Activated naive CD4-positive, alpha-beta T cell treated with anti-CD3 and anti-CD28 coated beads, Interleukin-2, amount 50 U/mL, for 16 hours (primary cell): ENCODE data around the gene SAMD8.
A peak's percentile ranks its signal among the peaks of the same experiment; 100 is the strongest.
"Not testable (repeated sequence)": the region's sequence is repeated elsewhere in the genome, so short reads cannot be mapped to it uniquely, and the experiment has no call there.

ENCODE experiments used
- DNase-seq: peaks from one replicate; pipeline ENCODE4 v3.0.0-alpha.2; 2020

The SAMD8 gene

GRCh38 chr10:75199949-75200348 is 88.5 kb downstream of the SAMD8 start:
- not testable (repeated sequence) for DNase-seq

DNA sequence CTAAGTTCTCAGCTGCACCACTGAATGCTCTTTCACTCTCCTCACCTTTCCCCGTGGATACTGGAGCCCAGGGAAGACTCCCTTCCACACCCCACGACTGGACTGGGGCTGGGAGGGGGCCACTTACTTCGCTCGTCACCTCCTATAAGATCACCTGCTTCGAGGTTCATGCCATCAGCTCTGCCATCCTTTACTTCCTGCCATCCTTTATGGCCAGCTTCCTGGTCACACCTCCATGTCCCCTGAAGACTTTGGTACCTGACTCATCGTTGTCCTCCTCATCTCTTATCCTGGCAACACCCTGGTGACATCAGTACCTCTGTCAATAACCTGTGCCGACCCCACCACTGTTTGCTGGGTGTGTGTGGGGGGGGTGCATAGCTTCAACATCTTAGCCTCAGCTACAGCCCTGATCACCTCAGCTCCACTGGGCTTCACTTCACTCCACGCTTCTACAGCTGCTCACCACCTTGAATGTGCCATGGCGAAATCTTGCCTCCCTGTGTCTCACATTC is 90.4 kb downstream of the SAMD8 start:
- DNase-seq = no peak

DNA sequence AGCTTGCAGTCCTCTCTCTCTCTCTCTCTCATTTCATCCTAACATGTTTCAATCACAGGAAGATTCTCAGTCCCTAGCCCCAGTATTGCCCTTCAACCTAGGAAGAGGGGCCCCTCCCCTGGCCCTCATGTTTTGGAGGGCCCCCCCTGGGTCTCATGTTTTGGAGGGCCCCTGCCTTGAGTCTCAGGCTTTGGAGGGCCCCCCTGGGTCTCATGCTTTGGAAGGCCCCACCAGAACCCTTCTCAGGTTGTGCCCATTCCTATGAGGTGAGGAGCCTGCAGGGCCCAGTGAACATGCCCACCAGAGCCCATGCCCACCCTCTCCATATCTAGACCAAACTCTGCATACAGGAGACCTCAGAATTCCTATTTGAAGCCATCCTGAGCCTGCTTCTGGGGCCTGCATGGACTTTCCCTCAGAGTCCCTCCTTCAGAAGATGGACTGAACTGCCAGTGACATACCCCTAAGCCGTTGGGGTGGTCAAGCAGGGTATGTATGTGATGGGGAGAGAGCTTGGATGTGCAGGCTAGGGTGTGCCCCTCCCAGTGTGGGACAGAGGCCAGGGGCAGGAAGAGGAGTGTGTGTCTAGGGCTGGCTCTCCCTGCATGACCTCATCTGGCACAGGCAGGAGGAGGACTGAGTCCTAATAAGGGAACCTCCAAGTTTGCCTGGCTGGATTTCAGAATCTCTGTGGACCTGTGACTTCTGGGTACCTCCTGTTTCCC is 91.0 kb downstream of the SAMD8 start:
- no peak for DNase-seq

DNA sequence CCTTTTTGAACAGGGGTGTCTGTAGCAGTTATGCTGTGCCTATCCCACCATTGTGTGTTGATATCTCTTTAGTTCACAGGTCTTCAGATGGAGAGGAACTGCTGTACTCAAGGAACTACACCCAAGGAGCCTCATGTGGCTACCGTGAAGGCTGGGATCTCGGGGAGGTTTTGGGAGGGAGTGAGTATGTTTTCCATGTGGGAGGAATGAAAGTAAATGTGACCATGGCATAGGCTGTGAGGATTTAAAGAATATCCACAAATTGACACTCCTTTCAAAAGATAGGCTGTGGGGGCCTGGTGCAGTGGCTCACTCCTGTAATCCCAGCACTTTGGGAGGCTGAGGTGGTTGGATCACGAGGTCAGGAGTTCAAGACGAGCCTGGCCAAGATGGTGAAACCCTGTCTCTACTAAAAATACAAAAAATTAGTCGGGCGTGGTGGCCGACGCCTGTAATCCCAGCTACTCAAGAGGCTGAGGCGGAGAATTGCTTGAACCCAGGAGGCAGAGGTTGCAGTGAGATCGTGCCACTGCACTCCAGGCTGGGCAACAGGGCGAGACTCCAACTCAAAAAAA is 91.7 kb downstream of the SAMD8 start:
- DNase-seq = not testable (repeated sequence)

DNA sequence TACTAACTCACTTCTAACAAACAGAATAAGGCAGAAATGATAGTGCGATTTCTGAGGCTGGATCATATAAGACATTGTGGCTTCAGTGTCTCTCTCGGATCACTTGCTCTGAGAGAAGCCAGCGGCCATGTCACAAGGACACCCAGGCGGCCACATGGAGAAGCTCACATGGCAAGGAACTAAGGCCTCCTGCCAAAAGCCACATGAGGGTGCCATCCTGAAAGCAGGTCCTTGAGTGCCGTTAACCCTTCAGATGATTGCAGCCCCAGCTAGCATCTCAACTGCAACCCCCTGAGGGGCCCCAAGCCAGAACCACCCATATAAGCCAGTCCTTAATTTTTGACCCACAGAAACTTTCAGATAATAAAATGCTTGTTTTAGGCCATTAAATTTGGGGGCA is 92.3 kb downstream of the SAMD8 start:
- no peak for DNase-seq

GRCh38 chr10:75205908-75206307 is 94.5 kb downstream of the SAMD8 start:
- no peak for DNase-seq

DNA sequence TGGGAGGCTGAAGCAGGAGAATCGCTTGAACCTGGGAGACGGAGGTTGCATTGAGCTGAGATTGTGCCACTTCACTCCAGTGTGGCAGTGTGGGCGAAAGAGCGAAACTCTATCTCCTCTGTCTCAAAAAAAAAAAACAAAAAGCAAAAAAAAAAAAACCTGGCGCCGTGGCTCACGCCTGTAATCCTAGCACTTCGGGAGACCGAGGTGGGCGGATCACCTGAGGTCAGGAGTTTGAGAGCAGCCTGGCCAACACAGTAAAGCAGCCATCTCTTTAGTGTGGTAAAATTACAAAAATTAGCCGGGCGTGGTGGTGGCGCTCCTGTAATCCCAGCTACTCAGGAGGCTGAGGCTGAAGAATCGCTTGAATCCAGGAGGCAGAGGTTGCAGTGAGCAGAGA is 95.2 kb downstream of the SAMD8 start:
- DNase-seq = not testable (repeated sequence)

- no peak for DNase-seq
Observed at GRCh38 chr10:75207079-75207856, 95.8 kb downstream of the SAMD8 start.

- DNase-seq = no peak
Observed at GRCh38 chr10:75207857-75208144, 96.3 kb downstream of the SAMD8 start.

DNA sequence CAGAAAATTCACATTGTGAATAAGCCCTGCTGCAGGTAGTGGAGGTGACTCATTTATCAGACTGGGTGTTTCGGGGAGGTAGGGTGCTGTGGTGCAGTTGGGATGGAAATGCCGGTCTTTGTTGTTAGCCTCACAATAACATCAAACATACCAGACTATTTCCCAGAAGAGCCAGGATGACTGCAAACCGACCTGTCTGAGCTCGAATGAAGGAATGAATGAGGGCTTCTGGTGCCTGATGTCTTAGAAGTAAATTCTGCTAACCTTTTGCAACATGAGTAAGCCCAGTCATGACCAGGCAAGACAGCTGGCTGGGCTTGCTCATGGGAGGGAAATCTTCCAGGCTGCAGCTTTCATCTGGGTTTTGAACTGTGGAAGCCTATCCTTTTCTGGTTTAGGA is 96.7 kb downstream of the SAMD8 start:
- no peak for DNase-seq

DNA sequence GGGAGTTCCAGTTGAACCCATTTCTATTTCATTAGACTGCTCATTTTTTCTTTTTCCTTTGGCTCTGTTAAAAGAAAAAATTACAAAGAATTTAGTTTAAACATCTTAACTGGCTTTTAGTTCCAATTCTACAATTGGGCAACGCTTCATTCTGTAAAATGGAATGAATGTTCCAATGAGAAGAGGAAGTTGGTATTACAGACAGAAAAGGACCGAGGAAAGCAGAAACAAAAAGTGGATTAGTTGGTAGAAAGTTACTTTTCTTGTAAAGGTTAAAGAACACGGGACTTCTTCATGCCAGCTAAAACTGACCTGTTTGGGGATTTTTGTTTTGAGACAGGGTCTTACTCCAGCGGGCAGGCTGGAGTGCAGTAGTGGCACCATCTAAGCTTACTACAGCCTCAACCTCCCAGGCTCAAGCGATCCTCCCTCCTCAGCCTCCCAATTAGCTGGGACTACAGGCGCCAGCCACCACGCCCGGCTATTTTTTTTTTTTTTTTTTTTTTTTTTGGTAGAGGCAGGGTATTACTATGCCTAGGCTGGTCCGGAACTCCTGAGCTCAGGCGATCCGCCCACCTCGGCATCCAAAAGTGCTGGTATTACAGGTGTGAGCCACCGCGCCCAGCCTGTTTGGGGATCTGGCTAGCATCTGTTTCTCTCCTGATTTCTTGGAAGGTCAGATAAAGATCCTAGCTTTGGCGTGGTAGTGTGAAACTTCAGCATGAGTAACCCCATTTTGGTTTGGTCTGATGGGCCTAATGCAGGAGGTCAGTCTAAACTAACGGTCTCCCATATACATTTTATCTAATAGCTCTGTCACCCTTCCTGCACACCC is 97.8 kb downstream of the SAMD8 start:
- DNase-seq = no peak

DNA sequence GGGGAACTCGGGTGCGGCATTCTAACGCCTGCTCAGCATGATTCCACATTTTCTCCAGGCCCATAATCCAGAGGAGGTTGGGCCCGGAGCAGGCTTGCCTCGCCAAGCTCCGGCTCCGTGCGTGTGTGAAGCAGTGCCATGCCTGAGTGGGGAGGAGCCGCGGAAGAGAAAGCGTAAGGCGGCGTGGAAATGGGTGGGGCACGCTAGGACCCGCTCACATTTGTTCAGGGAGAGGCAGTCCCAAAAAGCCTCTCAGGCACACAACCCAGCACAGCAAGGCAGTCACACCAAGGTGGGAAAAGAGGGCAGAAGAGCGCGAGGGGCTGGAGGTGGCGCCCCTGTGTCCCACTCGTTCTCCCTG is 98.4 kb downstream of the SAMD8 start:
- peak; percentile 81 for DNase-seq

DNA sequence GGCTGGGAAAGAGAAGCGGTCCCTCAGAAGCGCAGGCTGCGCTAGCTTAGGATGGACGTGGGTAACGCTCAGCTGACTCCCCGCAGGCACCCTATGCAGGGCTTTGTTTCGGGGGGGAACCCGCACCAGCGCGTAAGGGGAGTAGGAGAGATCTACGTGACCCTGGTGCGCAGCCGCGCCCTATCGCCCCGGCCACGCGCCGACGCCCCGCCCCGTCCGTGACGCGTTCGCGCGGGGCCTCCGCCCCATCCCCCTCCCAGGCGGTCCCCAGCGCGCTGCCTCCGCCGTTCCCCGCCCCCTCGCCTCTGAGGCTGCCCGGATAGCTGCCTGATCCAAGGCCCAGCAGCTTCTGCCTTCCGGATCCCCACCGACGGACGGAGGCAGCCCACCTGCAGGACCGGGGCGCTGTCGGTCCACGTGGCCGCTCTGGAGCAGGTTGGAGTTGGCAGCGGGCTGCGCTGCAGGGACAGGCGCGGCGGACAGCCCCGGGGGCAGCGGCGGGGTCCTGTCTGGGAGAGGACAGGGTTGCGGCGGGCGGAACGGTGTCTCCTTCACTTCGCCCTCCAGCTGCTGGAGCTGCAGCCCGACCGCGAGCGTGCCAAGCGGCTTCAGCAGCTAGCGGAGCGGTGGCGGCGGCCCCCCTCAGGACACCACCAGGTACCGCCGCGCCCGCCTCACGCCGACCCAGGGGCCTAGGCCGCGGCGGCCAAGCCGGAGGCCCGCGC is 99.0 kb downstream of the SAMD8 start, which contains the start of gene VDAC2:
Gene VDAC2, plus strand, starts transcription at position 515 of the 725 bp plus-strand sequence. CDS start 363 bp downstream, outside the sequence.
- DNase-seq = peak; percentile 96

- peak; percentile 41 for DNase-seq
Observed at GRCh38 chr10:75211007-75211691, 99.7 kb downstream of the SAMD8 start.

DNA sequence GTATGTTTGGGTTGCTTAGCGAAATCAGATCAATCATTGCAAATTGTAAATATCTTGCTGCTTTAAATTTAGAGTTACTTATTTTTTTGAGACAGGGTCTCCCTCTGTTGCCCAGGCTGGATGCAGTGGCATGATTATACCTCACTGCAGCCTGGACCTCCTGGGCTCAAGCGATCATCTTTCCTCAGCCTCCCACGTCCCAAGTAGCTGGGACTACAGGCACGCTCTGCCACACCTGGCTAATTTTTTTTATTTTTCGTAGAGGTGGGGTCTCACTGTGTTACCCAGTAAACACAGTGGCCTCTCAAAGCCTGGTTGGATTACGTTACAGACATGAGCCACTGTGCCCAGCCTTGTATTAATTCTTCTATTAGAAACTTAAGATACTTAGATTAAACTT is 100.9 kb downstream of the SAMD8 start:
- no peak for DNase-seq

GRCh38 chr10:75220274-75220673 is 108.8 kb downstream of the SAMD8 start:
- DNase-seq = no peak

GRCh38 chr10:75221492-75221891 is 110.0 kb downstream of the SAMD8 start:
- not testable (repeated sequence) for DNase-seq

DNA sequence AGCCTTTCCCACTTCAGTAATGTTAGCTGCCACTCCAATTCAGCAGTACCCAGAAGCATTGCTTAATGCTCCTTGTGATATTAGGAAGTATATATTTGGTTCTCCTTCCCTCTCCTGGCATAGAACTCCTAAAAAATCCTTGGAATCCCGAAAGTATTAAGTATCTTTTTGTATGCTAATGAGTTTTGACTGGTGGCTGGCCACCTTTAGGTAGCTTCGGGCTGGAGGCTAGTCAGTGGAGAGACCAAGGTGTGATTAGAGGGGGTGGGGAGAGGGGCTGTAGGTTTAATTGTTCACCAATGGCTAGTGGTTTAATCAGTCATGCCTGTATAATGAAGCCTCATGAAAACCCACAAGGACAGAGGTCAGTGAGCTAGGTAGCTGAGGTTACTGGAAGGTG is 112.1 kb downstream of the SAMD8 start:
- no peak for DNase-seq

- DNase-seq = no peak
Observed at GRCh38 chr10:75226095-75226494, 114.6 kb downstream of the SAMD8 start.

- DNase-seq = no peak
Observed at GRCh38 chr10:75226656-75227055, 115.2 kb downstream of the SAMD8 start.

- no peak for DNase-seq
Observed at GRCh38 chr10:75228278-75228677, 116.8 kb downstream of the SAMD8 start.

DNA sequence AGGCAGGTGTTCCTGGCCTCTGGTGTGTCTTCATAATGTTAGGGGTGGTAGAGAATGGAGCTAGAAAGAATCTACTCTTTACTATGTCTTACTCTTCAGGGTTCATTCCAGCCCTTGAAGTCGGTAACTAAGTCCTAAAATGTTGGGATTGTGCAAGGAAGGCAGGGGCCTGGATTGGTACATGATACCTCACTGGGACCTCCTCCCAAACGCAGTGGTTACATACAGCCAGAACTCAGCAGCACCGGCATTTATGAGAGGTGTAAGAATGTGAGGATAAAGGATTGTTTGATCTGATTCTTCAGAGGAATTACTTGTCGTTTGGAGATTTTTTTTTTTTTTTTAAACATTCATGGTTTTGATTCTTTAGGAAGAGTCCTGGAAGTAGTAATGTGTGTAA is 117.4 kb downstream of the SAMD8 start:
- no peak for DNase-seq
